PC-9 (cell line): ENCODE results near the gene CCDC12. TPM values are rescaled to one million over a fixed set of nuclear protein-coding genes. Genes with fewer than 3 reads are reported as not detected.

Source experiments
- BruUV-seq: library from RNA; stranded (reverse); fragments of 400-500 nt; replicated peaks from 2 replicates; lab custom pipeline; 2021; lab: Mats Ljungman, UMichigan
- CTCF ChIA-PET: fragments of 300-600 bp; sonication (Branson Sonifier 250); formaldehyde crosslinking; loops from one replicate; lab custom pipeline; 2022; ENCODE audit warnings: antibody characterized with exemption; lab: Charles Lee
- POLR2A ChIA-PET: fragments of 300-600 bp; sonication (Branson Sonifier 250); formaldehyde crosslinking; loops from one replicate; lab custom pipeline; 2022; ENCODE audit warnings: antibody characterized with exemption; ENCODE audit not compliant: unreplicated experiment; lab: Charles Lee
- DNase-seq, 2 experiments: peaks; one replicate each; pipeline versions ENCODE4 v3.0.0 to v3.0.0-alpha.2; 2015 to 2022; ENCODE audit warnings: mixed read lengths in 1 of 2
- H2AFZ ChIP-seq: fragments of 200-600 bp; sonication (generic); 2 replicates; pipeline ENCODE4 v1.8.1; 2017; ENCODE audit warnings: antibody characterized with exemption
- H3F3A ChIP-seq: fragments of 200-600 bp; sonication (generic); 2 replicates; pipeline ENCODE4 v1.8.1; 2017; ENCODE audit warnings: antibody characterized with exemption, mild to moderate bottlenecking, low read depth; ENCODE audit not compliant: insufficient read depth
- H3K27ac ChIP-seq: fragments of 200-600 bp; sonication (generic); 2 replicates; pipeline ENCODE4 v1.6.1; 2016; ENCODE audit warnings: mixed run types
- H3K27me3 ChIP-seq: fragments of 200-600 bp; sonication (generic); 2 replicates; pipeline ENCODE4 v1.6.1; 2016; ENCODE audit warnings: low read depth, mixed run types; ENCODE audit not compliant: insufficient read depth
- H3K36me3 ChIP-seq: fragments of 200-600 bp; sonication (generic); 2 replicates; pipeline ENCODE4 v1.6.1; 2016; ENCODE audit warnings: low read depth, mixed run types
- H3K4me1 ChIP-seq: fragments of 200-600 bp; sonication (generic); replicated peaks from 2 replicates; pipeline ENCODE4 v1.6.1; 2016; ENCODE audit warnings: mixed run types; ENCODE audit not compliant: insufficient read depth
- H3K4me2 ChIP-seq: fragments of 200-600 bp; sonication (generic); 2 replicates; pipeline ENCODE4 v1.6.1; 2017; ENCODE audit warnings: mixed run types
- H3K4me3 ChIP-seq: fragments of 200-600 bp; sonication (generic); 2 replicates; pipeline ENCODE4 v1.6.1; 2016; ENCODE audit warnings: mixed run types
- H3K79me2 ChIP-seq: fragments of 200-600 bp; sonication (generic); 2 replicates; pipeline ENCODE4 v1.6.1; 2017; ENCODE audit warnings: low read depth, mixed run types
- H3K9me2 ChIP-seq: fragments of 200-600 bp; sonication (generic); 2 replicates; pipeline ENCODE4 v1.8.1; 2017; ENCODE audit warnings: mild to moderate bottlenecking; ENCODE audit not compliant: insufficient read depth
- H3K9me3 ChIP-seq: fragments of 200-600 bp; sonication (generic); 2 replicates; pipeline ENCODE4 v1.8.1; 2016; ENCODE audit warnings: low read depth; ENCODE audit not compliant: insufficient read depth
- H4K20me1 ChIP-seq: fragments of 200-600 bp; sonication (generic); 2 replicates; pipeline ENCODE4 v1.8.1; 2017; ENCODE audit not compliant: insufficient read depth
- EZH2 ChIP-seq: fragments of 200-600 bp; sonication (generic); IDR thresholded peaks from 2 replicates; pipeline ENCODE4 v1.8.0; 2017; ENCODE audit warnings: antibody characterized with exemption, low read depth
- intact Hi-C: fragments of 100-400 bp; cut with micrococcal nuclease; formaldehyde crosslinking; loops from one replicate; pipeline ENCODE4 v1.10.0; 2022; ENCODE audit not compliant: unreplicated experiment
- total RNA-seq: library from RNA; stranded (reverse); gene quantifications from 2 replicates; pipeline ENCODE4 v1.2.3, GENCODE V29; 2021
- TF ChIP-seq, protein P1 (sequence below): fragments of 200-600 bp; sonication (generic); conservative IDR thresholded peaks from 2 replicates; pipeline ENCODE4 v1.6.1; 2017; ENCODE audit warnings: mixed run types, antibody characterized with exemption, mild to moderate bottlenecking, moderate library complexity

The CCDC12 gene
- total RNA-seq, 1 experiment from 2014 or later, result 39.3 TPM

DNA sequence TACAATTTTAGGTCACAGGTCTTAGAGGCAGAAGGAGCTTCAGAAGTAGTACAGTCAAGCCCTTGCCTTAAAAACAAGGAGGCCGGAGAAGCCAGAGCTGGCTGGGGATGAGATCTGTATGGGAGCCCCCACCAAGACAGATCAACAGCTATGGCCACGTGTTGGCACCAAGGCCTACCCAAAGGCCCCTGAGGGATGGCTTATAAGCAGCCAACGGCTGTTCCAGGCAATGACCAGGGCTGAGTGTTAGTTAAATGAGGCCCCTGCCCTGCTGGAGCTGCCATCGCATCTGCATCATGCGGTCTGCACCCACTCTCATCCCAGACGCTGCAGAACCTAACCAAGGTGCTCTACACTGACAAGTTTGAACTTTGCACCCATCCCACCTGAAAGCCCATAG, 43.3 kb downstream of the CCDC12 start:
- H3K79me2 ChIP-seq, result peaks cover 48% of the 10 kb centered on the region
- CTCF ChIA-PET, result interaction anchor here (0.7 kb wide), 1 partner anchor 11 kb away, joined by 3 read pairs; no protein-coding TSS in a partner anchor
- DNase-seq, result no peak
- no peak overlapping the region for H2AFZ ChIP-seq
- H4K20me1 ChIP-seq, result peaks cover 6% of the 10 kb centered on the region
- peak overlapping the region; percentile 71; the same call in 1 of the 2 replicates for H3K27ac ChIP-seq
- POLR2A ChIA-PET, result no interaction called here
- no TSS peak for BruUV-seq
- peaks cover 82% of the 10 kb centered on the region for H3K4me1 ChIP-seq
- no peaks in the 10 kb centered on the region for H3K27me3 ChIP-seq
- peaks cover 4% of the 10 kb centered on the region; the same call in 1 of the 2 replicates for H3K36me3 ChIP-seq
- peaks cover 49% of the 10 kb centered on the region for H3F3A ChIP-seq
- H3K9me3 ChIP-seq, result no peaks in the 10 kb centered on the region
- H3K9me2 ChIP-seq, result no peaks in the 10 kb centered on the region
- no peak overlapping the region for H3K4me3 ChIP-seq
- intact Hi-C loops, result no loop called here
- peak overlapping the region; percentile 61 for H3K4me2 ChIP-seq
- TF ChIP-seq, protein P1, sequence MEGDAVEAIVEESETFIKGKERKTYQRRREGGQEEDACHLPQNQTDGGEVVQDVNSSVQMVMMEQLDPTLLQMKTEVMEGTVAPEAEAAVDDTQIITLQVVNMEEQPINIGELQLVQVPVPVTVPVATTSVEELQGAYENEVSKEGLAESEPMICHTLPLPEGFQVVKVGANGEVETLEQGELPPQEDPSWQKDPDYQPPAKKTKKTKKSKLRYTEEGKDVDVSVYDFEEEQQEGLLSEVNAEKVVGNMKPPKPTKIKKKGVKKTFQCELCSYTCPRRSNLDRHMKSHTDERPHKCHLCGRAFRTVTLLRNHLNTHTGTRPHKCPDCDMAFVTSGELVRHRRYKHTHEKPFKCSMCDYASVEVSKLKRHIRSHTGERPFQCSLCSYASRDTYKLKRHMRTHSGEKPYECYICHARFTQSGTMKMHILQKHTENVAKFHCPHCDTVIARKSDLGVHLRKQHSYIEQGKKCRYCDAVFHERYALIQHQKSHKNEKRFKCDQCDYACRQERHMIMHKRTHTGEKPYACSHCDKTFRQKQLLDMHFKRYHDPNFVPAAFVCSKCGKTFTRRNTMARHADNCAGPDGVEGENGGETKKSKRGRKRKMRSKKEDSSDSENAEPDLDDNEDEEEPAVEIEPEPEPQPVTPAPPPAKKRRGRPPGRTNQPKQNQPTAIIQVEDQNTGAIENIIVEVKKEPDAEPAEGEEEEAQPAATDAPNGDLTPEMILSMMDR, result no peak
- no peak for TF ChIP-seq EZH2

DNA sequence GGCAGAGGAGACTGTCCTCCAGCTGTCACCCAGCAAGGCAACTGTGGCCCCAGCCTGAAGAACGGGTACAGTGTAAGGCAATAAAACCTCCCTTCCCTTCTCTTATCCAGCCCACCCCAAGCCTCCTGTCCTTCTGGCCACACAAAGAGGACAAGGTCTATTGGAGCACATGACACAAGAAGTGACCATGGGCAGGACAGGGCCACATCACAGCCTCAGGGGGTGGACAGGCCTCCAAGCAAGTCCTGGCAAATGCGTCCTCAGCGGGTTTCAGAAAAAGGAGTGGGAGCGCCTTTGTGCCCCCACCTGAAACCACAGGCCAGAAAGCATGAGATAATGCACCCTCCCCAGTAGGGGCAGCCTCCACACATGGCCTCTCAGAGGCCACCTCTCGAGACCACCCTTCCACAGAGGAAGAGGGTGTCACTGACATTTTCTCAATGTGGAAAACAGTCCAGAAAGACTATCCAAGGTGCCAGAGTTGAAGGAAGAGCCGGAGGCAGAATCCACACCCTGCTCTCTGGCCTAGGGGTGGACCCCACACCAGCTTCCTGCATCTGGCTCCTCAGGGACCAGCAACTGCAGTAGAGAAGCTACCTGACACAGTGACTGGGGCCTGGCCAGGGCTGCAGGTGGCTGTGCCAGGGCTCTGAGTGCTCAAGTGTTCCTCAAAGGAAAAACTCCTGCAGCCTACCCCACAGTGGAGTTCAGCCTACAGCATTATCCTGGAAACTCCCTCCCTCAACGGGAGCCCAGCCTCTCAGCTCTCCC, 43.9 kb downstream of the CCDC12 start:
- Histone ChIP-seq H3K27ac (peak overlapping the region; percentile 71), H2AFZ (no peak overlapping the region), H3K9me3 (no peaks in the 10 kb centered on the region), H3K4me1 (peaks cover 82% of the 10 kb centered on the region), H3K4me3 (no peak overlapping the region), H3K4me2 (peak overlapping the region; percentile 61), H3K27me3 (no peaks in the 10 kb centered on the region), H3K79me2 (peaks cover 54% of the 10 kb centered on the region), H3K36me3 (peaks cover 5% of the 10 kb centered on the region; the same call in 1 of the 2 replicates), H3F3A (peaks cover 49% of the 10 kb centered on the region), H3K9me2 (no peaks in the 10 kb centered on the region), H4K20me1 (peaks cover 6% of the 10 kb centered on the region)
- ChIA-PET POLR2A (no interaction called here), CTCF (interaction anchor here (0.7 kb wide), 1 partner anchor 12 kb away, joined by 3 read pairs; no protein-coding TSS in a partner anchor)
- TF ChIP-seq, protein P1, result no peak
- no peak for TF ChIP-seq EZH2
- intact Hi-C loops, result no loop called here
- BruUV-seq, result no TSS peak
- DNase-seq, result no peak

DNA sequence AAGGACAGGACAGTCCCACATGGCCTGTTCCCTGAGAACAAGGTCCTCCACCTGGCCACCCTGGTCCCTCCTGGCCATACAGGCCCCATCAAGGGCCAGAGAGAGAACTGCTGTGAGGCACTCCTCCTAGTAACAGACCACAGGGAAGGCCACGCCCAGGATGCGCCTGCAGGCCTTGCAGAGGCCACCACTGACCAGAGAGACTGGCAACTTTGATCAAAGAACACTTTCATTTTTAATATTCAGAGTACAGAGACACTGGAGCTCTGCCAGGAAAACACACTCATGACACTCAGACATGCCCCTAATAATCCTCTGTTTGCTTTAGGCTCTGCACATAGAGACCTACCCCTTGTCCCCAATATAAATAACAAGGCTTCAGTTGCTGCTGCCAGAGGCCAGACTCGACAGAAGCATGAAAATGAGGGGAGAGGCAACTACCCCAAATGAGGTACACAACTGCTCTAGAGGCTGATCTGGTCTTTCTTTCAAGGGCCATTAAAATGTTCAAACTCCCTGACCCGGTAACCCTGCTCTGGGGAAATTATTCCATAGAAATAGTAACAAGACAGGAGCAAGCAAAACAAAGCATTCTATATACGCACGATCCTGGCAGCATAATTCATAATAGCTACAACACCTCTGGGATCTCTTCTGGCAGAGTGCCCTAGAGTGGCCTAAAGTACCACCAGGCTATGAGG, 44.8 kb downstream of the CCDC12 start:
- Histone ChIP-seq H3K27ac (peak overlapping the region; percentile 71), H3K36me3 (peaks cover 5% of the 10 kb centered on the region; the same call in 1 of the 2 replicates), H4K20me1 (peaks cover 6% of the 10 kb centered on the region), H3K79me2 (peaks cover 62% of the 10 kb centered on the region), H3F3A (peaks cover 49% of the 10 kb centered on the region), H3K9me3 (no peaks in the 10 kb centered on the region), H3K9me2 (no peaks in the 10 kb centered on the region), H3K4me2 (peak overlapping the region; percentile 61), H3K27me3 (no peaks in the 10 kb centered on the region), H2AFZ (no peak overlapping the region), H3K4me3 (no peak overlapping the region), H3K4me1 (peaks cover 82% of the 10 kb centered on the region)
- CTCF ChIA-PET, result interaction anchor here (0.7 kb wide), 1 partner anchor 385 kb away, joined by 9 read pairs; no protein-coding TSS in a partner anchor
- POLR2A ChIA-PET, result interaction anchor here (0.6 to 0.8 kb wide), 2 partner anchors 45 to 50 kb away, joined by 4 to 5 read pairs; no protein-coding TSS in a partner anchor
- intact Hi-C loops, result loop anchor here (1.0 kb wide), 3 partner anchors 17 to 48 kb away; partner anchors contain the start of gene NBEAL2
- TF ChIP-seq, protein P1, result no peak
- no peak for TF ChIP-seq EZH2
- peak; percentile 64 to 75 for DNase-seq
- BruUV-seq, result no TSS peak
